HG02981 (cell line): Measurements from ENCODE around the gene ZNF540.
"Not testable (repeated sequence)": the region's sequence is repeated elsewhere in the genome, so short reads cannot be mapped to it uniquely, and the experiment has no call there.

Source experiments
- ATAC-seq: cut with Tn5 transposase; IDR thresholded peaks from one replicate; pipeline ENCODE4 v1.9.1; 2021; ENCODE audit warnings: mild to moderate bottlenecking, moderate library complexity; ENCODE audit not compliant: unreplicated experiment

ZNF540 gene

DNA sequence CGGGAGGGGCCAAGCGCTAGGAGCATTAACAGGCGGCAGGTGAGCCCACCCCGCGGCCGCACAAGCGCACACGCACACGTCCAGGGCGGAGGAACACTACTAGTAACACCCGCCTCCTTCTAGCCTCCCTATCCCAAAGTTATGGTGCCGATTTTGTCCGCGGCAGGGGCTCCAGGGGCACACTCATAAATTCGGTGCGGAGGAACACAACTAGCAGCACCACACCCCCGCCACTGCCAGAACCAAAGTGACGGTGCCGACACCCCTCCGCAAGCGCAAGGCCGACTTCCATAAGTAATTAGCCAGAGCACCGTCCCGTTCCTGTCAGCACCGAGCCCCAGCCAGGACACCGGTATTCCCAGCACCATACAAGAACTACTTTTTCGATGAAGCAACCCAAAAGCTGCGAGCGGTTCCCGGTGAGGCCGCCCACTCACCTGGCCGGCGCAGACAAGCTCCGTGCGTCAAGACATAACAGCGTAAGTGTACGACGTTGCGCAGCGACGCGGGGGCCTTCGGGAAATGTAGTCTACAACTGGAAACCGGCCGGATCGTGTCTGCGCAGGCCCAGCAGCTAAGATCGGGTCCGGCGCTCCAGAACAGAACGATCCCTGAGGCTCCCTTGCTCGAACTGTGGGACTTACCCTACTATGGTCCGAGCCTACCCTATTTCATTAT lies at the start of gene ZNF540, which contains the start of gene ZNF571:
Gene ZNF540, plus strand, starts transcription at position 573 of the 678 bp plus-strand sequence. CDS start 3,572 bp downstream, outside the sequence.
Gene ZNF571, minus strand, starts transcription at position 489 of the 678 bp plus-strand sequence. CDS start 8,116 bp downstream, outside the sequence.
- ATAC-seq: peak; percentile 95

DNA sequence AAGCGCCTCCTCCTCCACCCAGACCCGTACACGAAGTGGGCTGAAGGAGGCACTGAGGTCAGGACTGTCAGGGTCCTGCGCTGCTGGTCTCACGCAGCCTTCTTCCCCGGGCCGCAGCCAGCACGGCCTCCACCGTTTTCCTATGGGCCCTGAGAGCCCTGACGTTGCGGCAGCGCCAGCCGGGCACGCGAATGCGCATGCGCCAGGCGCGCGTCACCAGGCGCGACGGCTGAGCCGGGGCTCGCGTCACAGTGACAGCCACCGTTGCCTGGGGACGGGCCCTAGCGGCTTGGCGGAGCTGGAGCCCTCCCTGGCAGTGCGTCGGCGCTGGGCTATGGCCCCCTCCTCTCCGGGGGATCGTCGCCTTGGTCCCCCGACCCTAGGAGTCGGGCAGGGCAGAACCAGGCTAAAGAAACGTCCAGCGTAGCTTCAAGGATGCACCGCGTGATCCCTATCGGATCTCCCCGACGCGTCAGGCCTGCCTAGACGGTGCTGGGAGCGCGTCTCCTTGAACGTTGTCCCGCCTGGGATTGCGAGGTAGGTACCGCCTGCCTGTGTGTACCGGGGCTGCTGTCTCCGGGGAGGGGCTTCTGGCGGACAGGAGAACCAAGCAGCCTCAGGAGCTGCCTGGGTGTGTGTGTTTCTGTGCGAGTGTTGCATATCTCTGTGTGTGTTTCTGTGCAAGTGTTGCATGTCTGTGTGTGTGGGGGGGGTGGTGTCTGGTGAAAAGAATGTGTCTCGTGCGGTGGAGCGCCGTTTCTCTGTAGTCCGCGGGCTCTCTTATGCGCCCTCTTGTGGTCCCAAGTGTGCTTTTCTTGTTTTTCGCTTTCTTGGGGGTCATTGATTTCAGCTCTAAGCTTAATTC lies 43.3 kb upstream of the ZNF540 start:
- ATAC-seq: no peak

GRCh38 chr19:37563518-37563917 lies 31.2 kb upstream of the ZNF540 start:
- ATAC-seq: no peak

DNA sequence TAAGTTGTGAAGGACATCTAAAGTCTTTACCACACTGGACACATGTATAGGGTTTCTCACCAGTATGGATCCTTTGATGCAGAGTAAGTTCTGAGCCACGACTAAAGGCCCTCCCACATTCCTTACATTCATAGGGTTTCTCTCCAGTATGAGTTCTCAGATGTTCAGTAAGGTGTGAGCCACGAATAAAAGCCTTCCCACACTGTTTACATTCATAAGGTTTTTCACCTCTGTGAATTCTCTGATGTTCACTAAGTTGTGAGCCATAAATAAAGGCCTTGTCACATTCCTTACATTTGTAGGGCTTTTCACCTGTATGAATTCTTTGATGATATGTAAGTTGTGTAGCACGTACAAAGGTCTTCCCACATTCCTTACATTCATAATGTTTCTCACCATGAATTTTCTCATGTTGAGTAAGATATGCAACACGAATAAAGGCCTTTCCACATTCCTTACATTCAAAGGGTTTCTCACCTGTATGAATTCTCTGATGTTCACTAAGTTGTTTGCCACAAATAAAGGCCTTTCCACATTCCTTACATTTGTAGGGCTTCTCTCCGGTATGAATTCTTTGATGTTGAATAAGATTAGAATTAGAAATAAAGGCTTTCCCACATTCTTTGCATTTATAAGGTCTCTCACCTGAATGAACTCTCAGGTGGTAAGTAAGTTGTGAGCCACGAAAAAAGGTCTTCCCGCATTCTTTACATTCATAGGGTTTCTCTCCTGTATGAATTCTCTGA lies 29.9 kb upstream of the ZNF540 start:
- ATAC-seq: no peak

- no peak for ATAC-seq
These were observed 29.4 kb upstream of the ZNF540 start for GRCh38 chr19:37565370-37565669.

GRCh38 chr19:37572203-37572602 lies 22.5 kb upstream of the ZNF540 start:
- no peak for ATAC-seq

GRCh38 chr19:37583340-37583739 lies 11.3 kb upstream of the ZNF540 start:
- no peak for ATAC-seq

GRCh38 chr19:37593996-37594303 lies 726 bp upstream of the ZNF540 start:
- no peak for ATAC-seq

GRCh38 chr19:37594982-37595382 lies 306 bp downstream of the ZNF540 start:
- ATAC-seq: peak; percentile 28

DNA sequence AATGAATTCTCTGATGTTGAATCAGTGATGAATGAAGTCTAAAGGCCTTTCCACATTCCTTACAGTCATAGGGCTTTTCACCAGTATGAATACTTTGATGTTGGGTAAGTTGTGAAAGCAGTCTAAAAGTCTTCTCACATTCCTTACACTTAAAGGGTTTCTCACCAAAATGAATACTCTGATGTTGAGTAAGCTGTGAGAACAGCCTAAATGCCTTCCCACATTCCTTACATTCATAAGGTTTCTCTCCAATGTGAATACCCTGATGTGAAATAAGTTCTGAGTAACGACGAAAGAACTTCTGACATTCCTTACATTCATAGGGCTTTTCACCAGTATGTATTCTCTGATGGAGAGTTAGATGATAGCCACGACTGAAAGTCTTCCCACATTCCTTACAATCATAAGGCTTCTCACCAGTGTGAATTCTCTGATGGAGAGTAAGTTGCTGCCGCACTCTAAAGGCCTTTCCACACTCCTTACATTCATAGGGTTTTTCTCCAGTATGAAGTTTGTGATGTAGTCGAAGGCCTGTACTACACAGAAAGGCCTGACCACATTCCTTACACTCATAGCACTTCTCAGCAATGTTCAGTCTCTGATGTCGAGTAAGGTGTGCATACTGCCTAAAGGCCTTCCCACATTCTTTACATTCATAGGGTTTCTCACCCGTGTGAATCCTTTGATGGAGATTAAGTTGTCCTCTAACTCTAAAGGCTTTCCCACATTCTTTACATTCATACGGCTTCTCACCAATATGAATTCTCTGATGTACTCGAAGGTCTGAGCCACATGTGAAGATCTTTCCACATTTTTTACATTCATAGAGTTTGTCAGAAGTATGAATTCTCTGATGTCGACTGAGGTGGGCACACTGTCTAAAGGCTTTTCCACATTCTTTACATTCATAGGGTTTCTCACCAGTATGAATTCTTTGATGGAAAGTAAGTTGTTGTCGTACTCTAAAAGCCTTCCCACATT lies 40.7 kb downstream of the ZNF540 start:
- no peak for ATAC-seq

DNA sequence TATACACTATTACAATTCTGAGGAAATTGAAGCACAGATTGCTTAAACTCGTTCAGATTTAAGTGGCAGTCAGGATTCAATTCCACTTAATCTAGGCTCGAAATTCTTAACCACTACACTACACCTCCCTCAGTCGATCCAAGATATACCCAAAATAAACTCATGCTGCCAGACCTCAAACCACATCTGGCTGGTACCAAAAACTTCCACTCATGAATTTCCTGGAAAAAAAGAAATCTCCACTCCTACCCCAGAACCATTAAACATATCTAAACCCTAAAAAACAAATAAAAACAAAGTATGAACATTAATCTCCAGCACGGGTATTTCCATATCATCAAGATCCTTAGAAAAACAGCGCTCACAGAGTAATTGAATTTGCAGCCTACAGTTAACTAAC lies 59.4 kb downstream of the ZNF540 start:
- ATAC-seq: no peak

DNA sequence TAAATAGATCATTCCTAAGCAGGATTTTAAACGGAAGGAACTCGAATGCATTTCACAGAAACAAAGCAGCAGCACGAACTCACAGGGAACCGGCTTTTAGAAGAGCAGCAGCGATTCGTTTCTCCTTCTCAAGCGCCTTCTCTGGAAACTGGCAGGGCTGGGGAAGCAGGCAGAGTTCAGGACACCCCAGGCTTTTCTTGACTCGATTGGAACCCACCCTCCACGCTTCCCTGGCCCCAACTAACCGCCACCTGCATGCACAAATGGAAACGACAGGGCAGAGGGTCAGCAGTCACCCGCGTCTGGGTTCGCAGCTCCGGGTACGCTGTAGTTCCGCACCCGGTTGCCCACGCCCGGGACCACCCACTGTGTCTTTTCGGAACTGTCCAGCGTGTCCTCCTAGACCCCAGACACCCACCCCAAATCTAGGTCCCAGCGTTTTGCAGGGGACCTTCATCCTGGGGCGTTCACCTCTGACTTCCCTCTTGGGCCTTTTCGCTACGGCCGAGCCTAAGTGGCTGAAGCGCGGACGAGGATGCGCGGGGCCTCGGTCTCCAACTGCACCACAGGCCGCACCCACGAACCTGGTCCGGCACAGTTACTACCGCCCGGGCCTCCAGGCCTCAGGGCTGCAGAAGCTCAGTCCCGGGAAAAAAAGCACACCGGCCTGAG lies 60.1 kb downstream of the ZNF540 start:
- peak; percentile 40 for ATAC-seq

DNA sequence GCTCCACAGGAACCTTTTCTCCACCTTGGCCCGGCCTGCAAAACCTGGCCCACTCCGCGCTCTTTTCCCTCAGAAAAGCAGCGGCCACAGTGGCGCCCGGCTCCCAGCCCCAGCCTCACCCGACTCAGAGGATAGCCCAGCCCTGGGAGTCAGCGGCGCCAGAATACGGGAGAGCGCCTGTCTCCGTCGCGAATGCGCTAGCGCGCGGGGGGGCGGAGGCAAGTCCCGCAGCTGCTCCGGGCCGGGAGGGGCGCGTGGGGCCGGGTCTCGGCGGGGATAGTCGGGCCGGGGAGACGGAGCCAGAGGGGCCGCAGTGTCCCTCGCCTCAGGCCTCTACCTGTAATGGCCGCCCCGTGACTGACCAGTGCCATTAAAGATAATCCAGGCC lies 60.6 kb downstream of the ZNF540 start, which contains the start of gene ZFP30:
Gene ZFP30, minus strand, starts transcription at position 165 of the 388 bp plus-strand sequence. CDS start 7,643 bp downstream, outside the sequence.
- ATAC-seq: peak; percentile 43

DNA sequence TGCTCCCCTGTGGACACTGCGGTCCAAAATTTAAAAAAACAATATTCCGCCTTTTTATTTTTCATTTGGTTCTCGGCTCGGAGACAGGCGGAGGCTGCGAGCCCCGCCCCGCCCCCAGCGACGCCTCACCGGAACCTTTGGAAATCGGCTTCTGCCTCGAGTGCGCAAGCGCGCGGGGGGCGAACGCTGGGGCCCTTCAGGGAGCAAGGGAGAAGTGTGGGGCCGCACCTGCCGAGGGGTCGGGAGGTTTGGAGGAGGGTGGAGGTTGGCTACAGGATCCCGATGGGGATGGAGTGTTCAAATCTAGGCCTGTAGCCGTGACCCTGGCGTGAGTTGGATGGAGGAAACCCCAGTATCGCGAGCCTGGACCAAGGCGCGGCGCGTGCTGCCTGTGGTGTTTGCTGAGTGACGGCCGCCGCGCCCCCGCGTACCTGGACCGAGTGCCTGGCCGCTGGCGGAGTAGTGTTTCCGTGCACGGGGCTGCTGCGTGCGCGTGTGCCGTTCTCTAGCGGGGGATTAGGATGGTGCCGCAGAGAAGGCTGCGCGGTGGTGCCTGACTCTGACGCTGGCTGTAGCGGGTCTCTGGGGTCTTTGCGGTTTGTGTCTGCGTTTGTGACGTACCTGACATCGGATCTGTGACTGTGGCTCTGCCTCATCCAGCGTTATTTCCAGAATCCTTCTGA lies 61.2 kb downstream of the ZNF540 start:
- peak; percentile 56 for ATAC-seq

DNA sequence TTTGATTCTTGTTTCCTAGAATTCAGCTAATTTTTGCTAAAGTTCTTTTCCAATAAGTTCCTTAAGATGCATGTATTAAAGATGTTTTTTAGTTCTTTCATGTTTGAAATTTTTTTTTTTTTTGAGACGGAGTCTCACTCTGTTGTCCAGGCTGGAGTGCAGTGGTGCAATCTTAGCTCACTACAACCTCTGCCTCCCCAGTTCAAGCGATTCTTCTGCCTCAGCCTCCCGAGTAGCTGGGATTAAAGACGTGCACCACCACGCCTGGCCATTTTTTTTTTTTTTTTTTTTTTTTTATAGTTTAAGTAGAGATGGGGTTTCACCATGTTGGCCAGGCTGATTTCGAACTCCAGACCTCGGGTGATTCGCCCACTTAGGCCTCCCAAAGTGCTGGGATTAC lies 62.5 kb downstream of the ZNF540 start:
- not testable (repeated sequence) for ATAC-seq
